ENCODE measurements around the gene NTM. TPM values are rescaled to one million over a fixed set of nuclear protein-coding genes. Genes with fewer than 3 reads are reported as not detected.

Gene NTM
- total and polyA plus RNA-seq, 9 donors, result 0.16 to 8.5 (median 0.55) TPM; not detected in 3

- H3K27ac ChIP-seq, result no peak overlapping the region
- H3K4me1 ChIP-seq (ENCODE audit: insufficient read depth), result no peaks in the 10 kb centered on the region
- no peak for DNase-seq
- 70 to 76% (median 74%) methylated on average over 2 of the region's 2 CpGs for WGBS, 3 donors
- no peaks in the 10 kb centered on the region for H3K27me3 ChIP-seq
- no peaks in the 10 kb centered on the region for H3K36me3 ChIP-seq
- no peak overlapping the region for H3K4me3 ChIP-seq
- intact Hi-C loops (cut with DNase I), result no loop called here
- TF ChIP-seq EP300 (IDR thresholded peaks at IDR 0.05), result no peak
- TF ChIP-seq, protein P1, sequence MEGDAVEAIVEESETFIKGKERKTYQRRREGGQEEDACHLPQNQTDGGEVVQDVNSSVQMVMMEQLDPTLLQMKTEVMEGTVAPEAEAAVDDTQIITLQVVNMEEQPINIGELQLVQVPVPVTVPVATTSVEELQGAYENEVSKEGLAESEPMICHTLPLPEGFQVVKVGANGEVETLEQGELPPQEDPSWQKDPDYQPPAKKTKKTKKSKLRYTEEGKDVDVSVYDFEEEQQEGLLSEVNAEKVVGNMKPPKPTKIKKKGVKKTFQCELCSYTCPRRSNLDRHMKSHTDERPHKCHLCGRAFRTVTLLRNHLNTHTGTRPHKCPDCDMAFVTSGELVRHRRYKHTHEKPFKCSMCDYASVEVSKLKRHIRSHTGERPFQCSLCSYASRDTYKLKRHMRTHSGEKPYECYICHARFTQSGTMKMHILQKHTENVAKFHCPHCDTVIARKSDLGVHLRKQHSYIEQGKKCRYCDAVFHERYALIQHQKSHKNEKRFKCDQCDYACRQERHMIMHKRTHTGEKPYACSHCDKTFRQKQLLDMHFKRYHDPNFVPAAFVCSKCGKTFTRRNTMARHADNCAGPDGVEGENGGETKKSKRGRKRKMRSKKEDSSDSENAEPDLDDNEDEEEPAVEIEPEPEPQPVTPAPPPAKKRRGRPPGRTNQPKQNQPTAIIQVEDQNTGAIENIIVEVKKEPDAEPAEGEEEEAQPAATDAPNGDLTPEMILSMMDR (IDR thresholded peaks at IDR 0.05), result no peak
- TF ChIP-seq POLR2A (IDR thresholded peaks at IDR 0.05), result no peak
- no peaks in the 10 kb centered on the region for H3K9me3 ChIP-seq
These were observed 499.9 kb downstream of the NTM start for GRCh38 chr11:131870305-131870704.

GRCh38 chr11:131871006-131871405 is 500.6 kb downstream of the NTM start:
- Histone ChIP-seq H3K27ac (no peak overlapping the region), H3K9me3 (no peaks in the 10 kb centered on the region), H3K27me3 (no peaks in the 10 kb centered on the region), H3K4me1 (ENCODE audit: insufficient read depth) (no peaks in the 10 kb centered on the region), H3K36me3 (no peaks in the 10 kb centered on the region), H3K4me3 (no peak overlapping the region)
- 44 to 58% (median 55%) methylated on average over 2 of the region's 2 CpGs for WGBS, 3 donors
- intact Hi-C loops (cut with DNase I), result no loop called here
- TF ChIP-seq POLR2A (IDR thresholded peaks at IDR 0.05), result no peak
- TF ChIP-seq EP300 (IDR thresholded peaks at IDR 0.05), result no peak
- TF ChIP-seq, protein P1 (IDR thresholded peaks at IDR 0.05), result no peak
- DNase-seq, result no peak

GRCh38 chr11:131874070-131874469 is 503.7 kb downstream of the NTM start:
- no peak overlapping the region for H3K27ac ChIP-seq
- no peaks in the 10 kb centered on the region for H3K27me3 ChIP-seq
- DNase-seq, result no peak
- no peaks in the 10 kb centered on the region for H3K36me3 ChIP-seq
- H3K4me1 ChIP-seq (ENCODE audit: insufficient read depth), result no peaks in the 10 kb centered on the region
- no peak overlapping the region for H3K4me3 ChIP-seq
- TF ChIP-seq EP300 (IDR thresholded peaks at IDR 0.05) (no peak), POLR2A (IDR thresholded peaks at IDR 0.05) (no peak)
- TF ChIP-seq, protein P1 (IDR thresholded peaks at IDR 0.05), result no peak
- H3K9me3 ChIP-seq, result no peaks in the 10 kb centered on the region
- intact Hi-C loops (cut with DNase I), result no loop called here

- Histone ChIP-seq H3K27ac (no peak overlapping the region), H3K4me1 (ENCODE audit: insufficient read depth) (no peaks in the 10 kb centered on the region), H3K27me3 (no peaks in the 10 kb centered on the region), H3K36me3 (no peaks in the 10 kb centered on the region), H3K4me3 (no peak overlapping the region), H3K9me3 (no peaks in the 10 kb centered on the region)
- 58 to 64% (median 61%) methylated on average over 5 of the region's 5 CpGs for WGBS, 3 donors
- TF ChIP-seq POLR2A (IDR thresholded peaks at IDR 0.05) (no peak), EP300 (IDR thresholded peaks at IDR 0.05) (no peak)
- TF ChIP-seq, protein P1 (IDR thresholded peaks at IDR 0.05), result no peak
- intact Hi-C loops (cut with DNase I), result no loop called here
- DNase-seq, result no peak
These were observed 505.2 kb downstream of the NTM start for GRCh38 chr11:131875611-131876010.
